CD4-positive, alpha-beta T cell treated with Interleukin-10 for 1 hour (primary cell): ENCODE results near the gene SLC4A8.

ENCODE experiments used
- DNase-seq: peaks from one replicate; pipeline ENCODE4 v3.0.0-alpha.2; 2020

The SLC4A8 gene

GRCh38 chr12:51528852-51529650 lies 104.4 kb downstream of the SLC4A8 start:
- DNase-seq: no peak

- DNase-seq: no peak
Measured at GRCh38 chr12:51529651-51529970, 105.0 kb downstream of the SLC4A8 start.

- DNase-seq: no peak
Measured at GRCh38 chr12:51530208-51530607, 105.6 kb downstream of the SLC4A8 start.

GRCh38 chr12:51531284-51531977 lies 106.8 kb downstream of the SLC4A8 start:
- DNase-seq: no peak

- peak; percentile 80 for DNase-seq
Measured at GRCh38 chr12:51531978-51532497, 107.4 kb downstream of the SLC4A8 start.

- no peak for DNase-seq
Measured at GRCh38 chr12:51533799-51534198, 109.2 kb downstream of the SLC4A8 start.

- DNase-seq: no peak
Measured at GRCh38 chr12:51534216-51535074, 109.8 kb downstream of the SLC4A8 start.

- DNase-seq: no peak
Measured at GRCh38 chr12:51536159-51536558, 111.5 kb downstream of the SLC4A8 start.

- DNase-seq: no peak
Measured at GRCh38 chr12:51538149-51538548, 113.5 kb downstream of the SLC4A8 start.

GRCh38 chr12:51538599-51538998 lies 114.0 kb downstream of the SLC4A8 start:
- no peak for DNase-seq

- no peak for DNase-seq
Measured at GRCh38 chr12:51540996-51541395, 116.4 kb downstream of the SLC4A8 start.

GRCh38 chr12:51546097-51546496 lies 121.5 kb downstream of the SLC4A8 start:
- no peak for DNase-seq

GRCh38 chr12:51547606-51548005 lies 123.0 kb downstream of the SLC4A8 start:
- DNase-seq: no peak

GRCh38 chr12:51548241-51548640 lies 123.6 kb downstream of the SLC4A8 start:
- DNase-seq: no peak

- DNase-seq: no peak
Measured at GRCh38 chr12:51549637-51550036, 125.0 kb downstream of the SLC4A8 start.
